Measurements from ENCODE around the gene MCF2L2. TPM values are rescaled to one million over a fixed set of nuclear protein-coding genes. Genes with fewer than 3 reads are reported as not detected.
A peak's percentile ranks its signal among the peaks of the same experiment; 100 is the strongest.

Gene MCF2L2
- total and polyA plus RNA-seq, 2 of the 13 experiments (the other 11 are each of a cell fraction or from before 2014, with no cell fraction given): not detected

GRCh38 chr3:183295211-183295610, 133.2 kb downstream of the MCF2L2 start (continued):
- TF ChIP-seq XRCC5 (optimal IDR thresholded peaks at IDR 0.05; ENCODE audit: low read length) (no peak), ATF2 (CRISPR knock-in tag; IDR thresholded peaks at IDR 0.05) (no peak), SMARCE1 (IDR thresholded peaks at IDR 0.05; ENCODE audit: borderline replicate concordance) (no peak), ZNF552 (CRISPR knock-in tag; IDR thresholded peaks at IDR 0.05; ENCODE audit: borderline replicate concordance) (no peak), ZNF326 (CRISPR knock-in tag; IDR thresholded peaks at IDR 0.05; ENCODE audit: borderline replicate concordance) (no peak), SKIL (CRISPR knock-in tag; IDR thresholded peaks at IDR 0.05; ENCODE audit: borderline replicate concordance) (no peak), ZNF510 (CRISPR knock-in tag; IDR thresholded peaks at IDR 0.05; ENCODE audit: low read depth) (no peak), NR2C2 (CRISPR knock-in tag; IDR thresholded peaks at IDR 0.05; ENCODE audit: borderline replicate concordance) (0 out of 2 replicates have a peak, but pooled peaks have one; percentile 15), ATF1 (CRISPR knock-in tag; IDR thresholded peaks at IDR 0.05) (no peak), ATF4 (CRISPR knock-in tag; IDR thresholded peaks at IDR 0.05) (peak in 1 of 2 experiments; percentile 91; a peak in 2 of 4 replicates), ARNT2 (CRISPR knock-in tag; IDR thresholded peaks at IDR 0.05; ENCODE audit: low read depth) (no peak), MXD3 (CRISPR knock-in tag; IDR thresholded peaks at IDR 0.05) (no peak), CEBPB (IDR thresholded peaks at IDR 0.05; ENCODE audit: borderline replicate concordance, low read depth, low read length) (peak; percentile 87), ZNF607 (CRISPR knock-in tag; IDR thresholded peaks at IDR 0.05; ENCODE audit: borderline replicate concordance) (no peak), ZUFSP (CRISPR knock-in tag; IDR thresholded peaks at IDR 0.05; ENCODE audit: borderline replicate concordance) (no peak), AGO2 (optimal IDR thresholded peaks at IDR 0.05; ENCODE audit: low read depth, low read length) (no peak), ZNF513 (CRISPR knock-in tag; conservative IDR thresholded peaks at IDR 0.05) (no peak)

All from HepG2 (cell line).